ENCODE data around the gene RBP3.
A peak's percentile ranks its signal among the peaks of the same experiment; 100 is the strongest.
"Not testable (repeated sequence)": the region's sequence is repeated elsewhere in the genome, so short reads cannot be mapped to it uniquely, and the experiment has no call there.

The RBP3 gene

DNA sequence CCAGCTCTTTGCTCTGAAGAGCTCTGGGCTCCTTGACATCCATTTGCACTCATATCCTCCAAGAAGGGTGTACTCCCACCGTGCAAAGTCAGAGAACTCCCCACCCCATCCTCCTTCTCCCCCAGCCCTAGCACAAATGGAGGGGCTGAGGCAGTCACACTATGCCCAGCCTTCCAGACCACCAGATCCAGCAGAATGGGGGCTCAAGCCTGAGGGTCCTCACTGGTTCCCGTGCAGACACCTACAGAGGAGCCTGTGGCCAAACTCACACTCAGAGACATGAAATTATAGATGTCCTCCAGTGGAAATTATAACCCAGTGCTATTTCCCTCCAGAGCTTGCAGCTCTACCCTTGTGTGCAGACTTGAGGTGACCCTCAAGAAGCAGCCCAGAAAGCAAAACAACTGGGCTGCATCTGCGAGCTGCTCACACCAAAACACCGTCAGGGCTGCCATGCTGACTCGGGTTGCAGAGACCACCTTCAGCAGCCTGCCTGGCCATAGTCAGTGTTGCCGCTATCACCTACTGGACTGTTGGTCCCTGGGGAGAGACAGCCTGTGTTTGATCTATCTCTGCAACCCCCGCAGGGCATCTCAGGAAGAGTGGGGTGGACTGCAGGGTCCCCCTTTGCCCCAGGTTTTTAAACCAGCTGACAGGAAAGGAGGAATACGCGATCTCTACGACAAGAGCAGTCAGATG is 28.5 kb downstream of the RBP3 start:
- no peak for DNase-seq

DNA sequence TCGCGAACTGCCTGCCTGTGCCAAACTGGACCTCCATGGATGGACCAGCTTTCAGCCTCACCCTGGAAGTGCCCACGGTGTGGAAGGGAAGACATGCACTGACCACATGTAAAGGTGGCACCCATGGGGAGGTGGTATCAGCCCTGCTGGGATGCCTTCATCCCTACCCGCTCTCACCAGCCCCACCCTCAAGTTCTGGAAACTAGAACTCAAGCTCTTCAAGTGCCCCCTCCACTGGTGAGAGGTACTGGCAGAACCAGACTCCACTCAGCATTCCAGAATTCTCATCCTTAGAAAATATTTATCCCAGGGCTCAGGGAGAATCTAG is 30.0 kb downstream of the RBP3 start:
- DNase-seq: no peak

DNA sequence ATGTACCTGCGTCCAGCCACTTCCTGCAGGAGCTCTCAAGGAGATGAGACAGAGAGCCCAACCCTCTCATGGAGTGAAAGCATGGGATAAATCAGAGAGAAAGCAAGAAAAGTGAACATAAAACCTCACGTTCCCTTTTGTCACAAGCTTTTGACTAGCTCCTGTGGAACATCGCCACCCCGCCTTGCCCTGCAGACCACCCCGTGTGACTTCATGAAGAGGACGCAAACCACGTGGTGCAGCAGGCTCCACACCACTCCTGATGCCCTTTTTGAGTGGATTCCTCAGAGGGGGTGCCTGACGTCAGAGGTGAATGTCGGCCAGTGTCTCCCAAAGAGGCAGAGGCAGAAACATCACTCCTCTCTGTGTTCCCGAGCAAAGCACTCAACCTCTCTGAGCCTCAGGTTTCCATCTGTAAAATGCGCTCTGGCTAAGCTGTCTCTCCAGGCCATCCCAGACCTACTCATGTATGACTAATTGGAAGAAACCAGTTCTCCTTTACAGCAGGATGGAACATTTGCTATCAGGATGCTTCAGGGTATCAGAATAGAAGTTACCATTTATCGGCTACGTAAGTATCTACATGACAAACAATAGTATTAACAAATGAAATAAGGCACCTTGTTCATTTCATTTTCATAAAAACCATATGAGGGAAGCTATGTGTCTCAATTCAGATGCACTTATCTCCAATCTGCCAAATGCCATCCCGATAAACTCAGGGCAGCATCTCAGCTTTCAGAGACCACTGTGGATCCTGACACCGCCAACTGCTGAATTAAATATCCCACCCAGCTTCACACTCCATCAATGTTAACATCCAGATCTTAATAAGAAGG is 30.7 kb downstream of the RBP3 start:
- no peak for DNase-seq

DNA sequence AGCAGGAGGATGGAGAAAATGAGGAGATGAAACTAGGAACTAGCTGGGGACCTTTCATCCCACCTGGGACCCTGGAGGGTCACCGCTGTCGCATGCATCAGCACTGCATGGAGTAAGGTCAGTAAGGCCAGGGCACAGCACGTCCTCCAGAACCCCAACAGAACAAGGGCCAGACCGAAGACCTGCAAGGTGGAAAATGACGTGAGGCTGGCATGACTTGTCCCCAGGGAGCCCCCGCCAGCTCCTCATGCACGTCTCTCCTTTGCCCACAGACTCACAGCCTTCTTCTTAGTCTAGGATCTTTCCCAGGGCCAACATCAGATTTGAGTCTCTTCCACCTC is 31.3 kb downstream of the RBP3 start:
- no peak for DNase-seq

DNA sequence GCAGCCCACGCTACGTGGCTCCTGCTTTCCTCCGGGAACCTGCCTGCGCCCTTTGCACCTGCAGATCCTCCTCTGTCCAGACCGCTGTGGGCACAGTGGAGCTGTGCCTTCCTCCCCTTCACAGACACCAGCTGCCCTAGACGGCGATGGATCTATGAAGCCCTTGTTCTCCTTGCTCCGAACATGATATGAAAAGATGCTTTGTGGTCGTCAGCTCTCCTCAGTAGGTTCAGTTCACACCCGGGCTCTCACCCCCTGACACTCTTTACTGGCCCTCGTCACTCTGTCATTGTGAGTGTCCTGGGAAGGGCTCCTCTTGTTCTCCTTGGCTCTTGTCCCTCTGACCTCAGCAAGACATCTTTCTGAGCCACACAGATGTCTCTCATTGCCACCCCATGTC is 31.7 kb downstream of the RBP3 start:
- no peak for DNase-seq

DNA sequence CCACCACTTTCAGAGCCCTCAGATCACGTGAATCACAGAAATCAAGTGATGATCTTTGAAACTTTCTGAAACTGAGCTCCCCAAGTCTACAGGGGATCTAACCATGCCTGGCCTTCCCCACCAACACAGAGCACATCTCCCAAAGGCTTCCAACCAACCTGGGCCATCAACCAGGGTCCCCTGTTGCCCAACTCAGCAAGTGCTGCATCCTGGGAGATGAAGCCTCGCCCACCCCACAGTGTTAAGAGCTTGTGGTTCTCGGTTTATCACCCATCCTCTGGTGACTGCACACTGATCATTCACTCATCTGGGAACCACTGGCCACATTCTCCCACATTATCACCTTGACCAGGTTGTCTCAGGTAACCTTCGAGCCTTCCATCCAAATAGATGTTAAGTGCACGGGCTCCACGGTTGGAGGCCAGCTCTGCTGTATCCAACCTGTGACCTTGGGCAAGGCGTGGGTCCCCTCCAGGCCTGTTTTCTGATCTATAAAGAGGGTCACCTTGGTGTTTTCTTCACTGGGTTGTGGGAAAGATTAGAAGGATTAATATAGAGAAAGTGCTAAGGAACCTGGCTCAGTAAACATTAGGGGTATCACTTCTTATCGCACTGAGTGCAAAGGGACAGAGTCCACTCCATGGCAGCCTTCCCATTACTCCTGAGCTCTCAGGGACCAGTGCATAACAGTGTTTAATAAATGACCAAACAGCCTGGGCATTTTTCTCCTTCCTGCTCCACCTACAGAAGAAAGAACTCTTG is 32.4 kb downstream of the RBP3 start:
- DNase-seq: no peak

DNA sequence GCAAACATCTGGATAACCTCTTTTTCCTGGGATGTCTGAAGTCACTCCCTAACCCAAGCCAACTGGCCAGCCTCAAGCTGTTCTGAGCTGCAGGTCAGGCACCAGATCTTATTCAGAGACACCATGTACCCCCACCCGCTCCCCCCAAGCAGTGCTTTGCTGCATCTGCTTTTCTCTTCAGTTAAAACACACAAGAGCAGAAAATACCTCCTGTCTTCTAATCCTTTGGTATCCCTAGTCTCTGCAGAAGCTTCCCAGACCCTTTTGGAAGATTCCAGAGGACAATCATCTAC is 32.9 kb downstream of the RBP3 start:
- DNase-seq: no peak

DNA sequence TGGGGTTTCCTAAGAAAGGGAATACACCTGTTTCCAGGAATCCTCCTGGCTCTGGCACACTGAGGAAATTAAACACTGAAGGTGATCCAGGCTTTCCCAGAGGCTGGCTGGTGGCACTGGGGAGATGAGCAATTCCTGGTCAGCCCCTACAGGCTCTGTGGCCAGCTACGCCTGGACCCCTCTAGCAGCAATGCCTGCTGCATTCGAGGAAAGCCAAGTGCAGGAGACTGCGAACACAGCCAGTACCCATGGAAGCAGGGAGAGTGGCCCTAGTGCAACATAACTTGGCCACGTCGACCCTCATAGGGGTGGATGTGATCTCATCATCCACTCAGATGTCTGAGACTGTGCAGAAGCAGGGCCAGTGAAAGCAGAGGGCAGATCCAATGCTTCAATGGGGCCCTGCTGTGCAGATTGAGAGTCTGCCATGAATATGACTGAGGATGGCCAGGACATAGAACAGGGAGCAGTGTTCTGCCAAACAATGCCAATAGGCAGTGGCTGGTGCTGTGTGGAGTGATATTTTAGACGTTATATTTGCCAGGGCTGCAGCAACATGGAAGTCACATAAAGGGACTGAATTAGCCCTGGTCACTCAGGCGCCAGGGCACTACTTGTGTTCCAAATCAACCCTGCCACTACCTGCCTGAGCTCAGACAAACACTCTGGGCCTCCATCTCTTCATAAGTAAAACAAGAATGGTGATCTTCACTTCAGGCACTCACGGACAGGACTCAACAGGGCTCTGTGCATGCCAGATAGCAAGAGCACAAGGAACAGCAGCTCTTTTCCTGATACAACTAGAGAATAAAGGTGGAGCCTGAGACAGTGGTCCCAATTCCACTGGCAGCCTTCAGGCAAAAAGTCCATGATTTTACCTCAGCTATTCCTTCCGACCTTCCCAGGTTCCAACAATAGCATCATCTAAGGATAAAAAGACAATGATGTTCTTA is 33.5 kb downstream of the RBP3 start:
- no peak for DNase-seq

DNA sequence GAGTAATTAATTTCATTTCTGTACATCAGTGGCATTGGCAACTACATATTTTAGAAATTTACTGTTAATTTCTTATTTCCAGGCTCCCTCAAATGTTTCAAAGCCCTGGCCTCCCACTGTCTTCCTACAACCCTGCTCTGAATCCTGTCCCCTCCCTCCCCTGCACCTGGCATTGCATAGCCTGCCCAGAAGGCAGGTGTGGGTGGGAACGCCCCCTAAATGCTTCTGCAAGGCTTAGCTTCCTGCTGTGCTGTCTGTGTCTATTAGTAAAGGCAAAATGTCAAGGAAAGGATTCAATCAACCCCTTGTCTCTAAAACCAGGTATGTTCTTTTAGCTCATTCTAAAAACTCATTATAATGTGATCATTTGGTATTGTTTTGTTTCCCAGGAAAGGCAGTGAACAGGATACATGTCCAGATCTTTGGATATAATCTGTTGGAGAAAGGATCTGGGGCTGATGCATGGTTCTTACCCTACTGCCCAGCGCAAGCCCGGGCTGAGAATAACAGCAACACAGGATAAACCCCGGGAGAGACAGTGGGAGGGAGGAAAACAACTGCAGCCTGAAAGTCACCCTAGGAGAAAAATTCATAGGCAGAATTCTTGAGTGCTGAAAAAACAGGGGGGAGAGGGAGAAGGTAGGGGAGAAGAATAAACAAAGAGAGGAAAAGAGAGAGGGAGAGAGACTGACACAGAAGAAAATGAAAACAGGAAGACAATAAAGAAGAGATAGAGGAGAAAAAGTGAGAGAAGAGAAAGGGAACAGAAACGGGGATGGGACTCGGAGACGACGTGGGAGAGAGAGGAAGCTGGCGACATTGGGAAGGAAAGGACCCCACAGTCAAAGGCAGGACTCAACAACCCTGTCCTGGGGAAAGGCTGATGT is 35.3 kb downstream of the RBP3 start:
- no peak for DNase-seq

DNA sequence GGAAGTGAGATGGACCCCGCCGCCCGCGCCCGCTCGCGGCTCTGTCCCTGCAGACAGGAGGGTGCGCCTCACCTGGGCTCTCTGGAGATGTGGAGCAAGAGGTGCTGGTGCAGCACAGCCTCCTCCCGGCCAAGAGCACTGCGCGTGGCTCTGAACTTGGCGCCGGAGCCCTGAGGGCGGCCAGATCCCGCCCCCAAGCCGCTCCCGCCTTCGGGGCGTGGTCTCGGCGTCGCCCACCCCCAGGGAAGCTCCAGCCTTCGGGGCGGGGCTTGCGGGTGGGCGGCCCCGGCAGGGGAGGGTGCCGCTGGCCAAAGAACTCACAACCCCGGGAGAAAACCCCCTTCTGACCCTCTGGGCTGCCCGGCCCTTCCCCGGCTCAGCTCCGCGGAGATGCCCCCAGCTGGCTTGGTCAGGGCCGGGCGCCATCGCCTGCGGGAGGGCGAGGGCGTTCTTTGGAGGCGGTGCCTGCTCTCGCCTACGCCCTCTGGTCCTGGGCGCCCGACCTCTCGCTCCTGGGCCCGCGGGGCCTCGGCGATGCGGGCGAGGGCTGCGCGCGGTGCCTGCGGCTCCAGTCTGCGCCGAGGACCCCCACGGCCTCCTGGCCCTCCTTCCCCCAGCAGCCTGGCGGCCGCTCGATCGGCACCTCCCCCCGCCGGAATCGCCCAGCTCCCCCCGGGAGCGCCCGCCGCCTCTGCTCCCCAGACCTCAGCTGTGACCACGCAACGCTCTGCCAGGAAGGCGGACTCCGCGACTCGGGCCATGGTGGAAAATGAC is 36.2 kb downstream of the RBP3 start, which contains the start of gene ZNF488:
Gene ZNF488, minus strand, starts transcription at position 146 of the 774 bp plus-strand sequence. CDS start 15,464 bp downstream, outside the sequence.
- peak; percentile 74 to 79 for DNase-seq

DNA sequence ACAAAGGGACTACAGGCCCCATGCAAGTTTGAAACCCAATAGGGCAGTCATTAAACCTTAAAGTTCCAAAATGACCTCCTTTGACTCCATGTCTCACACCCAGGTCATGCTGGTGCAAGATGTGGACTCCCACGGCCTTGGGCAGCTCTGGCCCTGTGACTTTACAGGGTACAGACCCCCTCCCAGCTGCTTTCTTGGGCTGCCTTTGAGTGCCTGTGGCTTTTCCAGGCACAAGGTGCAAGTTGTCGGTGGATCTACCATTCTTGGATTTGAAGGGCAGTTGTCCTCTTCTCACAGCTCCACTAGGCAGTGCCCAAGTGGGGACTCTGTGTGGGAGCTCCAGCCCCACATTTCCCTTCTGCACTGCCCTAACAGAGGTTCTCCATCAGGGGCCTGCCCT is 37.9 kb downstream of the RBP3 start:
- not testable (repeated sequence) for DNase-seq

DNA sequence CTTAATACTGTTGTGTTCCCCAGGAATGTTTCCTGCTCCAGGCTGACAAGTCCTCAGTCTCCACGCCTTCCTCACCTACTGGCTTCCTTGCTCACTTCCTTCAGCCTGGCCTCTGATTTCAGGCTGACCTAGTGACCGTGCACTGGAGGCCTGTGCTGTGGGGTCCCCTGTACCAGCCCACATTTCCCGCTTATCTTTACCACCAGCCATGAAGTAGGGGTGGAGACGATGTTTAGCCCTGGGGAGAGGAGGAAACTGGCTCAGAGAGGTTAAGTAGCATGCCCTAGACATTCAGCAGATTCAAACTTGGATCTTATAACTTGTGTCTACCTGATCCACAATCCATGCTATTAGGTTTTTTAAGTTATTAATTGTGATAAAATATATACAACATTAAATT is 40.7 kb downstream of the RBP3 start:
- DNase-seq: no peak

DNA sequence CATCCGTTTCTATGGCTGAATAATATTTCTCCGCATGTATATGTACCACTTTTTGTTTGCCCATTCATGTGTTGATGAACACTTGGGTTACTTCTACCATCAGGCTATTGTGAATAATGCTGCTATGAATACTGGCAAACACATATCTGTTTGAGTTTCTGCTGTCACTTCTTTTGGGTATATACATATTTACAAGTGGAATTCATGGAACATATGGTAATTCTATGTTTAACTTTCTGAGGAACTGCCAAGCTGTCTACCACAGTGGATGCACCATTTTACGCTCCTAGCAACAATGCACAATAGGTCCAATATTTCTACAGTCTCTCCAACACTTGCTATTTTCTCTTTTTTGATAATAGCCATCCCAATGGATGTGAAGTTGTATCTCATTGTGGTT is 41.5 kb downstream of the RBP3 start:
- no peak for DNase-seq

DNA sequence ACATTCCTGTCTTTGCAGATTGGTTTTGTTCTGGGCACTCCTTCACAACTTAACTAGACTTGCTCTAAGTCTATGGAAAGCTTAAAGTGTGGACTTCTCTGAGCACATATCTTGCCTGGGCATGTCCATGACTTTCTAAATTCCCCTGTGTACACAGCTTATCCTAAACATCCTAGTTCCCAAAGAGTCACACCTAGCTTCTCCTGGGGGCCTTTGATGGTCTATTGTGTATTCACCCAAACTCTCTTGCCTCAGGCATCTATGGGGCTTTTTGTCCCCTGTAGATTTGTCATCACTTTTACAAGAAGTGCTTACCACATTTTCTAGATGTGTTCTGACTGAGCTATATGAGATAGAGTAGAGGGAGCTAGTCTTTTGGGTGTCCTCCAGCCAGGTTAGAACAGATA is 48.2 kb downstream of the RBP3 start:
- no peak for DNase-seq

DNA sequence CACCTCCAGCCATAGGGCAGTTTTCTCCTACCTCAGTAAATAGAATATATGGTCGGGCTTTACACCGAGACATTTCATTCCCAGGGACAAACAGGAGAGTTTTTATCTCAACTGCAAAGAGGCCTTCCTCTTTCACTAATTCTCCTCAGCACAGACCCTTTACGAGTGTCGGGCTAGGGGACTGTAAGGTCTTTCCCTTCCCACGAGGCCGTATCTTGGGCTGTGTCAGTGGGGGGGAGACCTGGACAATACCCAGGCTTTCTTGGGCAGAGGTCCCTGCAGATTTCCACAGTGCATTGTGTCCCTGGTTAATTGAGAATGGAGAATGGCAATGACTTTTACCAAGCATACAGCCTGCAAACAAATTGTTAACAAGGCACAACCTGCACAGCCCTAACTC is 49.1 kb downstream of the RBP3 start:
- DNase-seq: no peak

DNA sequence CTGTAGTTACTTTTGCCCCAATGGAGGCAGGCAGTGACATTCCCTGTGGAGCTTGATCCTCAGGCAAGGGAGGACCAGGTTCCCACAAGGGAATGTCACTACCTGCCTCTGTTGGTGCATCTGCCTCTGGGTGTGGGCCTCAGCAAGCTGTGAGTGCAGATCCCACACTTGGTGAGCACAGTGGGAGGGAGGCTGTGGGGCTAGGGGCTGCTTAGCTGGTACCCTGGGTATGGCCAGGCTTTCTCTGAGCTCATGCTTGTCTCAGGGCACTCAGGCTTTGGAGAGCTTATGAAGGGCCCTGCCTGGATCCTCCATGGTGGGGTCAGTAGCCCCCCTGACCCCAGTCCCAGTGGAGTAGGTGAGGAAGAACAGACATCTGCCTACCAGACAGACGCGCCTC is 52.1 kb downstream of the RBP3 start:
- DNase-seq: no peak

DNA sequence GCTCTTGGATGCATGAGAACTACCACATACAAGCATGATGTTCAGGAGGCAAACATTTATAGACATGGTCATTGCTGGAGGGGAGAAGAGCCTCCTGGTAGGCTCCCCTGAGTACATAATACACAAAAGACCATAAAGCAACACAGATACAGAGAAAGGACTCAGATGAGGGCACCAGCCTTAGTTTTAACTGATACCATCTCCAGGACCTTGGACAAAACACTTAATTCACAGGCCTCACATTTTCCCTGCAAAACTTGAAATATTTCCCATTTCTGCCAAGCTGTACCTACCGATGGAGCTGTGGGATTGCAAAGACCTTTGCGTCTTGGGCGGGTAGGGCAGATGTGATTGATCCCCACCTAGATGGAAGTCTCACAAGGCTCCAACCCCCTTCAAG is 52.6 kb downstream of the RBP3 start:
- no peak for DNase-seq

DNA sequence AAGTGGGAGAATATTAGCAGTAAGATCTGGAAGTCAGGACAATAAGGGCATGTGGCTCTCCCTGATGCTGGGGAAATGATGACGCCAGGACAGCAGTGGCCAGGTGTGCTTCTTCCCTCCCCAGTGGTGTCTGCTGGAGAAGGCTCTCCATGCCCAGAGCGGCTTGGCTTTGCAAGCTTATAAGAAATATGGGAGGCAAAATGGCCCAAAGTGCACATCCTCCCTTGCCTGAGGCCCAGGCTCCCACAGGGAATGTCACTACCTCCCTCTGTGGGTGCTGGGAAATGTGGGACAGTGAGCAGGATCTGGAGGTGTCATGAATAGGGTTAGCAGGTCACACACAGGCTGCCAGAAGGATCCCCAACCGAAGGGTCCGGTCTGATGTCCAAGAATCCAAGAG is 53.0 kb downstream of the RBP3 start:
- no peak for DNase-seq

DNA sequence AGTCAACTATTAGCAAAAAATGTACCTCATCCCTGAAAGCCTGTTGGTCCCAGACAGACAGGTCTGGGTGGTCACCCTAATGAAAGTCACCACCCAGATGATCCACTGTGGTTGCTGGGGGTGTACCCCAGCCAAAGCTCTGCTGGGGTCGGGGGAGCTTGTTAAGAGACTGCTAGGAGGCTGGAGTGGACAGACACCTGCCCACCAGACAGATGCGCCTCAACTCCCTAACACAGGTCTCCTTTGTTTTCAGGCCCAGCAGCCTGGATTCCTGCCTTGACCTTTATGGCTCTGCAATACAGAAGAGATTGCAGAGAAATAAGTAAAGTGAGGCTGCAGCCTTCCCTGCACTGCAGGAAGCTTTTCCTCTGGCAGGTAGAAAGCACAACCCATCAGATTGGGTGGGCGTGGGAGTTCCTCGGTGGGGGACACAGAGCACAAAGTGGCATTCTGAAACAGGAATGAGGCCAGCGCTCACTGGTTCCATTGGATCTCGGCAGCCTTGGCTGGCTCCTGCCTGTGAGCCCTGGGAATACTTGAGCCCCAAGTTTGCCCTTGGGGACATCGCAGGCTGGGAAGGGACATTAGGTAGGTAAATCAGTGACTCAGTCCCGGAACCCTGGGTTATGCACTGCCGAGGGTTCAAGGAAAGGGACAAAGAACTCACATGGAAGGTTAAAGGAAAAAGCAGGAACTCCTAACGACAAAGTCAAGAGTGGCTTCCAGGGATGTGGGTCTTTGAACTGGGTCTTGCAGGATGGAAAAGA is 53.9 kb downstream of the RBP3 start:
- DNase-seq: no peak

DNA sequence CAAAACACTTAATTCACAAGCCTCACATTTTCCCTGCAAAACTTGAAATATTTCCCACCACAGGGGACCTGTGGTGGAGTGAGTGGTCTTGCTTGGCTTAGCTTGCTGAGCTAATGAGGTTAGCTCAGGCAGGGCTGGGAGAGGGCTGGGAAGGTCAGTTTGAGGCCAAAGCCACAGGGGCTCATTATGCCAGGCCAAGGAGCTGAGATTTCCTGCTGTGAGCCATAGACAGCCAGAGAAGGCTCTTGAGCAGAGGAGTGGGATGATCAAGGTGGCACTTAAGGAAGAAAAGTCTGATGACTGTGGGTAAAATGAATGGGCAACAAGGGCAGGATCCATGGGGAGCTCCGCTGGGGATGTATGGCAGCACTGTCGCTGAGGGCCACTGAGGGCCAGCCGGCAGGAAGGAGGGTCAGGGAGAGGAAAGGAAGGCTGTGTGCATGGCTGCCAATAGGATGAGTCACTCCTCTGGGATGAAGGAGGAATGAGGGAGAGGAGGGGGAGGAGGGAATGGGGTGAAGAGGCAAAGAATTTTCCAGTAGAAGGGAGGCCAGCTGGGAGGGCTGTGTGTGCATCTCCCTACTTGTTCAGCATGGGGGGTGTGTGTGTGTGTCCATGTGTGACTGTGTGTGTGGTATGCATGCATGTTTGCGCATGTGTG is 54.6 kb downstream of the RBP3 start:
- DNase-seq: no peak

Measured in stimulated activated CD4-positive, alpha-beta T cell treated with anti-CD3 and anti-CD28 coated beads, Interleukin-2, amount 100 ng/mL, for 48 hours (primary cell).